ENCODE results near the gene FILIP1L.
A peak's percentile ranks its signal among the peaks of the same experiment; 100 is the strongest.

FILIP1L gene

DNA sequence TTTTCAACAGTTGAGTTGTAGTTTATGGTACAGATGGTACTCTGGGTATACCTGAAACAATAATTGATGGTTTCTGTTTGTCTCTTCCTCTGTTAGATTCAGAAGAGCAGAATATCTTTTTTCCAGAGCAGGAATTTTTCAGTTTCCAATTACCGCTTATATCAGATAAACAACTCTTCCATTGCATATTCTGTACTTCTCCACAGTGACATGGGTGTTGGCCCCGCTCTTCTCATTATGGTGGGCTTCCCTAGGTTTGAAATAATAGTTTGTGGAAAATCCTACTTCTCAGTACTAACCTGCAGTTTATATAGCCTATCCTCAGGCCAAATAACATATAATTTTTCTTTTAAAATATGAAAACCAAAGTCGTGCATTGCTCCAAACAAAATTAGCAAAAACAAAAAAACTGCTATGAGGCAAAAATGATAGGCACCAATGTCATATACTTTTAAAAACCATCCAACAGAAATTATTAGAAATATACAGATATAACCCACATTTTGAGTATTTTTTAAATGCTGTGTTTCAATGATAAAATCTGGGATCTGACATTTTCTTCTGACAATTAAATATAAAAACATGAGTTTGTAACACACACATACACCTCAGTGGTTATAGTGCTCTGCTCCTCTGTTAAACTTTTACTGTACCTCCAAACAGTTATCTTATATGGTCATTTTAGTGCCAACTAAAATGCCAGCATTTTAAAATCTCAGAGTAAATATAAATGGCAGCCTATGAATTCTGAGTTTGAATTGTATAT lies 239.9 kb downstream of the FILIP1L start:
- no peaks in the 10 kb centered on the region for H3F3A ChIP-seq (ENCODE audit: low read depth)
- no peaks in the 10 kb centered on the region for H3K9me2 ChIP-seq (replicated peaks; ENCODE audit: low read depth, low read length)
- no peaks in the 10 kb centered on the region for H3K9me3 ChIP-seq (ENCODE audit: insufficient read depth, low read depth, low read length)
- H3K4me2 ChIP-seq (ENCODE audit: low read depth, low read length, poor library complexity, severe bottlenecking) = no peak overlapping the region
- H3K4me3 ChIP-seq (ENCODE audit: low read length, poor library complexity, severe bottlenecking) = no peak overlapping the region
- peaks cover 20% of the 10 kb centered on the region for H3K4me1 ChIP-seq (ENCODE audit: insufficient read depth, low read length, poor library complexity, severe bottlenecking)
- H2AFZ ChIP-seq (ENCODE audit: low read length) = no peak overlapping the region
- no peaks in the 10 kb centered on the region for H3K79me2 ChIP-seq (ENCODE audit: insufficient read depth, low read length)
- no peak overlapping the region for H3K9ac ChIP-seq (ENCODE audit: low read depth, low read length, poor library complexity, severe bottlenecking)
- no peaks in the 10 kb centered on the region for H3K36me3 ChIP-seq (ENCODE audit: insufficient read depth, low read length)
- no peaks in the 10 kb centered on the region for H3K27me3 ChIP-seq (ENCODE audit: insufficient read depth, low read length, poor library complexity, severe bottlenecking)
- TF ChIP-seq, protein P1, sequence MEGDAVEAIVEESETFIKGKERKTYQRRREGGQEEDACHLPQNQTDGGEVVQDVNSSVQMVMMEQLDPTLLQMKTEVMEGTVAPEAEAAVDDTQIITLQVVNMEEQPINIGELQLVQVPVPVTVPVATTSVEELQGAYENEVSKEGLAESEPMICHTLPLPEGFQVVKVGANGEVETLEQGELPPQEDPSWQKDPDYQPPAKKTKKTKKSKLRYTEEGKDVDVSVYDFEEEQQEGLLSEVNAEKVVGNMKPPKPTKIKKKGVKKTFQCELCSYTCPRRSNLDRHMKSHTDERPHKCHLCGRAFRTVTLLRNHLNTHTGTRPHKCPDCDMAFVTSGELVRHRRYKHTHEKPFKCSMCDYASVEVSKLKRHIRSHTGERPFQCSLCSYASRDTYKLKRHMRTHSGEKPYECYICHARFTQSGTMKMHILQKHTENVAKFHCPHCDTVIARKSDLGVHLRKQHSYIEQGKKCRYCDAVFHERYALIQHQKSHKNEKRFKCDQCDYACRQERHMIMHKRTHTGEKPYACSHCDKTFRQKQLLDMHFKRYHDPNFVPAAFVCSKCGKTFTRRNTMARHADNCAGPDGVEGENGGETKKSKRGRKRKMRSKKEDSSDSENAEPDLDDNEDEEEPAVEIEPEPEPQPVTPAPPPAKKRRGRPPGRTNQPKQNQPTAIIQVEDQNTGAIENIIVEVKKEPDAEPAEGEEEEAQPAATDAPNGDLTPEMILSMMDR (conservative IDR thresholded peaks at IDR 0.05; ENCODE audit: low read length) = no peak
- H4K20me1 ChIP-seq (ENCODE audit: insufficient read depth, low read length, poor library complexity, severe bottlenecking) = no peaks in the 10 kb centered on the region

DNA sequence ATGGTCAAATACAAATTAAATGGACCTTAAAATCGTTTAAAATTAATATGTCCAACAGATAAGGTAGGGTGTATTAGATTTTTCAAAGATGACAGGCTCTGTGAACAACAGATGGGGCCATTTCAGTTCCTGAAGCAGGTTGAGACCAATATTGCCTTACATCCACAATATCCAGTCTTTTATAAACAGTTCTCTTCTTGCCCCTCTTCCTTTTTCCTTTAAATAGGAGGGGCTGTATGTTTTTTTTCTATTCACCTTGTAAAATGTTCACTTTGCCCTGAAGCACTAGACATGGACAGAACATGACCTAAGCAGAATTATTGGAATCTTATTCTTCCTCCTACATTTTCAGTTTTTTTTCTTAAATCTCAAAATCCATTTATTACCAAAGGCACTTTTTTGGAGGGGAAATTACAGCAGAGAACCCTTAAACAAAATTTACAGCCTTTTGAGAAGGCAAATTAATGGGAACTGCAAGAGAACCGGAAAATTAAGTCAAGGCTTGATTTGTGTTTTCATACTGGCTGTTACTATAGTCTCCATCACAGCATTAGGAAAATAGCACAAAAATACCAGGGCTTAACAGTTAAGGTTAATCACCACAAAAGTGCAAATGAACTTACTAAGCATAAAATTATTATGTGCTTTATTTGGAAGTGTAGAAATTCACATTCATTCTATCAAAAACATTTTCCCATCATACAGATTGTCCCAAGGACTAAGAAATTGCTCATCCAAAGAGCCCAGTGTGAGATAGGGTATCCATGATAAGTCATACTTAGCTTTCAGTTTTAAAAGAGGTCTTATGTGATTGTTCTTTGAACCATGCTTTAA lies 240.8 kb downstream of the FILIP1L start:
- TF ChIP-seq EZH2phosphoT487 (IDR thresholded peaks at IDR 0.05; ENCODE audit: borderline replicate concordance) = no peak
- TF ChIP-seq, protein P1 (conservative IDR thresholded peaks at IDR 0.05; ENCODE audit: low read length) = no peak
- no peak overlapping the region for H2AFZ ChIP-seq (ENCODE audit: low read length)
- no peaks in the 10 kb centered on the region for H3F3A ChIP-seq (ENCODE audit: low read depth)
- H3K36me3 ChIP-seq (ENCODE audit: insufficient read depth, low read length) = no peaks in the 10 kb centered on the region
- H3K4me3 ChIP-seq (ENCODE audit: low read length, poor library complexity, severe bottlenecking) = no peak overlapping the region
- no peak overlapping the region for H3K9ac ChIP-seq (ENCODE audit: low read depth, low read length, poor library complexity, severe bottlenecking)
- H3K9me3 ChIP-seq (ENCODE audit: insufficient read depth, low read depth, low read length) = no peaks in the 10 kb centered on the region
- no peaks in the 10 kb centered on the region for H3K79me2 ChIP-seq (ENCODE audit: insufficient read depth, low read length)
- no peaks in the 10 kb centered on the region for H3K9me2 ChIP-seq (replicated peaks; ENCODE audit: low read depth, low read length)
- no peaks in the 10 kb centered on the region for H3K27me3 ChIP-seq (ENCODE audit: insufficient read depth, low read length, poor library complexity, severe bottlenecking)
- no peaks in the 10 kb centered on the region for H4K20me1 ChIP-seq (ENCODE audit: insufficient read depth, low read length, poor library complexity, severe bottlenecking)
- H3K4me2 ChIP-seq (ENCODE audit: low read depth, low read length, poor library complexity, severe bottlenecking) = no peak overlapping the region
- H3K4me1 ChIP-seq (ENCODE audit: insufficient read depth, low read length, poor library complexity, severe bottlenecking) = peaks cover 23% of the 10 kb centered on the region

DNA sequence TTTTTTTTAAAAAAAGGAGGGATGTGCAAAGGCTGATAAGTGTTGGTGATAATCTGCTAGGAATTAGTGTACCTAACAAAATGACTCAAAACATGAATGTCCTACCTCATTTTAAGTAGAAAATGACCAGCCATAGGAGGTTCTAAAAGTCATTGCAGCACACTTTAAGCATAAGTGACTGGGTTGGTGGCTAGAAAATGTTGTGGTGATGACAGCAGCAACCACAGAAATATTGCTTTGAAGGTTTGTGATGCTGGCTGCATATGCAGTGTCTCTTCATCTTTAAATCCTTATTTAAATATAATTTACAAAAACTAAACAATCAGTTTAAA lies 241.4 kb downstream of the FILIP1L start:
- no peak overlapping the region for H2AFZ ChIP-seq (ENCODE audit: low read length)
- TF ChIP-seq, protein P1 (conservative IDR thresholded peaks at IDR 0.05; ENCODE audit: low read length) = no peak
- no peak for TF ChIP-seq EZH2phosphoT487 (IDR thresholded peaks at IDR 0.05; ENCODE audit: borderline replicate concordance)
- H3K9ac ChIP-seq (ENCODE audit: low read depth, low read length, poor library complexity, severe bottlenecking) = no peak overlapping the region
- H3K4me2 ChIP-seq (ENCODE audit: low read depth, low read length, poor library complexity, severe bottlenecking) = peak overlapping the region; percentile 40
- H3K4me1 ChIP-seq (ENCODE audit: insufficient read depth, low read length, poor library complexity, severe bottlenecking) = peaks cover 29% of the 10 kb centered on the region
- no peaks in the 10 kb centered on the region for H3K9me3 ChIP-seq (ENCODE audit: insufficient read depth, low read depth, low read length)
- H3K79me2 ChIP-seq (ENCODE audit: insufficient read depth, low read length) = no peaks in the 10 kb centered on the region
- H3K9me2 ChIP-seq (replicated peaks; ENCODE audit: low read depth, low read length) = no peaks in the 10 kb centered on the region
- no peak overlapping the region for H3K4me3 ChIP-seq (ENCODE audit: low read length, poor library complexity, severe bottlenecking)
- no peaks in the 10 kb centered on the region for H3K27me3 ChIP-seq (ENCODE audit: insufficient read depth, low read length, poor library complexity, severe bottlenecking)
- no peaks in the 10 kb centered on the region for H3F3A ChIP-seq (ENCODE audit: low read depth)
- H3K36me3 ChIP-seq (ENCODE audit: insufficient read depth, low read length) = no peaks in the 10 kb centered on the region
- no peaks in the 10 kb centered on the region for H4K20me1 ChIP-seq (ENCODE audit: insufficient read depth, low read length, poor library complexity, severe bottlenecking)

Measured in Loucy (cell line).